CD14-positive monocyte (primary cell): Measurements from ENCODE around the gene IMMP2L. TPM values are rescaled to one million over a fixed set of nuclear protein-coding genes. Genes with fewer than 3 reads are reported as not detected.

Source experiments
- DNase-seq, 3 donors: peaks; one replicate each; pipeline ENCODE4 v3.0.0-alpha.2; 2011 to 2022
- H2AFZ ChIP-seq: 2 replicates; pipeline ENCODE4 v1.6.0; 2012; ENCODE audit warnings: mild to moderate bottlenecking, low read depth, low read length, inconsistent platforms; ENCODE audit not compliant: insufficient read depth, poor library complexity, severe bottlenecking
- H3K27ac ChIP-seq, 2 donors: 1 replicate in 1 of 2; 2 replicates in 1 of 2; pipeline ENCODE4 v1.5.1; 2012 to 2013; ENCODE audit warnings: low read length in 2 of 2, control low read depth in 1 of 2, inconsistent platforms in 1 of 2, low read depth in 1 of 2, mild to moderate bottlenecking in 1 of 2
- H3K27me3 ChIP-seq, 2 donors: one replicate each; pipeline versions ENCODE4 v1.6.0 to v1.6.1; 2011 to 2013; ENCODE audit warnings: low read length in 2 of 2; ENCODE audit not compliant: control insufficient read depth in 2 of 2, insufficient read depth in 2 of 2
- H3K36me3 ChIP-seq, 2 donors: replicated peaks in 1 of 2; 1 replicate in 1 of 2; 2 replicates in 1 of 2; pipeline versions ENCODE4 v1.5.1 to v1.6.1; 2012 to 2013; ENCODE audit warnings: low read length in 2 of 2, control low read depth in 1 of 2, inconsistent platforms in 1 of 2, mild to moderate bottlenecking in 1 of 2; ENCODE audit not compliant: insufficient read depth in 2 of 2, control insufficient read depth in 1 of 2
- H3K4me1 ChIP-seq, 2 donors: 1 replicate in 1 of 2; 2 replicates in 1 of 2; pipeline versions ENCODE4 v1.5.1 to v1.6.1; 2012 to 2013; ENCODE audit warnings: low read length in 2 of 2, control low read depth in 1 of 2, inconsistent platforms in 1 of 2, mild to moderate bottlenecking in 1 of 2, moderate library complexity in 1 of 2; ENCODE audit not compliant: insufficient read depth in 2 of 2, control insufficient read depth in 1 of 2
- H3K4me2 ChIP-seq: replicated peaks from 2 replicates; pipeline ENCODE3; 2012; ENCODE audit warnings: low read length, moderate library complexity, mild to moderate bottlenecking; ENCODE audit not compliant: poor library complexity, severe bottlenecking; ENCODE audit errors: extremely low read depth
- H3K4me3 ChIP-seq, 3 experiments: fragments of 200-600 bp in 1 of 3; sonication (generic) in 1 of 3; replicated peaks in 1 of 3; 1 replicate in 2 of 3; 2 replicates in 1 of 3; pipeline ENCODE4 v1.5.1; 2011 to 2013; ENCODE audit warnings: low read length in 3 of 3, mild to moderate bottlenecking in 3 of 3, control low read depth in 2 of 3, low read depth in 2 of 3, inconsistent platforms in 1 of 3, moderate library complexity in 1 of 3
- H3K79me2 ChIP-seq: 2 replicates; pipeline ENCODE4 v1.6.0; 2012; ENCODE audit warnings: mild to moderate bottlenecking, control low read depth, inconsistent platforms, low read length, moderate library complexity; ENCODE audit not compliant: insufficient read depth
- H3K9ac ChIP-seq: 2 replicates; pipeline ENCODE4 v1.6.0; 2017; ENCODE audit warnings: low read length, mild to moderate bottlenecking; ENCODE audit not compliant: insufficient read depth, poor library complexity, severe bottlenecking
- H3K9me3 ChIP-seq, 2 donors: replicated peaks in 1 of 2; 1 replicate in 1 of 2; 2 replicates in 1 of 2; pipeline versions ENCODE4 v1.5.1 to v1.6.1; 2012 to 2013; ENCODE audit warnings: low read length in 2 of 2, control low read depth in 1 of 2; ENCODE audit not compliant: control insufficient read depth in 1 of 2, insufficient read depth in 1 of 2
- H4K20me1 ChIP-seq: 2 replicates; pipeline ENCODE4 v1.6.0; 2012; ENCODE audit warnings: mild to moderate bottlenecking, low read length, control low read depth, moderate library complexity; ENCODE audit not compliant: insufficient read depth
- H3K27ac Mint-ChIP-seq, 7 donors: one replicate each; pipeline ENCODE4 v1.8.0; 2020; ENCODE audit warnings: mild to moderate bottlenecking in 7 of 7, mixed read lengths in 7 of 7, moderate library complexity in 6 of 7, inconsistent platforms in 2 of 7
- H3K27me3 Mint-ChIP-seq, 3 donors: one replicate each; pipeline ENCODE4 v1.8.0; 2021 to 2022; ENCODE audit warnings: low read depth in 3 of 3, mild to moderate bottlenecking in 3 of 3, mixed read lengths in 3 of 3, moderate library complexity in 3 of 3, inconsistent platforms in 1 of 3
- H3K36me3 Mint-ChIP-seq, 2 donors: one replicate each; pipeline ENCODE4 v1.8.0; 2020; ENCODE audit warnings: mixed read lengths in 2 of 2, inconsistent platforms in 1 of 2, mild to moderate bottlenecking in 1 of 2
- H3K4me1 Mint-ChIP-seq: one replicate; pipeline ENCODE4 v1.8.0; 2020; ENCODE audit warnings: mild to moderate bottlenecking, mixed read lengths
- H3K4me3 Mint-ChIP-seq, 2 donors: one replicate each; pipeline ENCODE4 v1.8.0; 2020; ENCODE audit warnings: mild to moderate bottlenecking in 2 of 2, mixed read lengths in 2 of 2, moderate library complexity in 1 of 2
- H3K9me3 Mint-ChIP-seq, 7 donors: one replicate each; pipeline ENCODE4 v1.8.0; 2020 to 2022; ENCODE audit warnings: mixed read lengths in 7 of 7, mild to moderate bottlenecking in 6 of 7, moderate library complexity in 6 of 7, inconsistent platforms in 2 of 7
- intact Hi-C, 2 donors: fragments of 100-400 bp; cut with micrococcal nuclease; formaldehyde crosslinking; loops; one replicate each; pipeline versions ENCODE4 v1.15.0 to v1.15.1; 2023
- polyA plus RNA-seq, 3 donors: library from polyadenylated mRNA; depleted of rRNA in 1 of 3; unstranded in 2 of 3; stranded (reverse) in 1 of 3; fragments of 300-500 nt in 2 of 3; fragments of >200 nt in 1 of 3; fragmentation: Illumina TruSeq in 2 of 3; gene quantifications; 1 replicate in 2 of 3; 2 replicates in 1 of 3; pipeline ENCODE4 v1.2.3, GENCODE V29; 2012 to 2021
- TF ChIP-seq, protein P1 (sequence below): fragments of 200-600 bp; IDR thresholded peaks from one replicate; pipeline ENCODE4 v1.8.0; 2022; ENCODE audit warnings: antibody characterized with exemption, mild to moderate bottlenecking

The IMMP2L gene
- polyA plus RNA-seq, 3 donors = 1.9 to 6.4 (median 6.2) TPM

DNA sequence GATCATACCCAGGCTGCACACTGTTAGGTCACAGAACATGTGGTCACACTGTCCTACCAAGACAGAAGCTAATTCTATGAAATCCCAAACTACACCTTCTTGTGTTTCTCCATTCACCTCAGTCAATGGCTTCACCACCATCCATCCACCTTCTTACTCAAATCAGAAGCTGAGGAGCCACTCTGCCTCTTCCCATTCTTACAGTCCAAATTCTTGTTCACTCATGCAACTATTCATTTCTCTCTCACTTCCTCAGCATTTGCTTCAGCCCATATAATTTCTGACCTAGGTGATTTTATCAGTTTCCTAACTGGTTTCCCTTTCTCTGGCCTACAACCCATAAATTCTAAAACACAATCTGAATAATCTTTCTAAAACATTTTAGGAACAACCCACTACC is 242.2 kb downstream of the IMMP2L start:
- Histone ChIP-seq H2AFZ (no peak overlapping the region), H3K36me3 (no peaks in the 10 kb centered on the region), H3K27me3 (no peaks in the 10 kb centered on the region), H3K9me3 (no peaks in the 10 kb centered on the region), H3K4me2 (no peak overlapping the region), H3K79me2 (no peaks in the 10 kb centered on the region), H4K20me1 (no peaks in the 10 kb centered on the region), H3K27ac (no peak overlapping the region), H3K9ac (no peak overlapping the region), H3K4me3 (no peak overlapping the region), H3K4me1 (peaks cover 0 to 6% of the 10 kb centered on the region in 2 donors)
- Mint-ChIP-seq H3K27ac (no peak overlapping the region), H3K4me1 (peaks cover 9% of the 10 kb centered on the region), H3K4me3 (no peak overlapping the region), H3K36me3 (no peaks in the 10 kb centered on the region), H3K27me3 (no peaks in the 10 kb centered on the region), H3K9me3 (peaks cover 0 to 5% (median 3%) of the 10 kb centered on the region in 7 donors)
- no peak for DNase-seq
- intact Hi-C loops = no loop called here
- TF ChIP-seq, protein P1, sequence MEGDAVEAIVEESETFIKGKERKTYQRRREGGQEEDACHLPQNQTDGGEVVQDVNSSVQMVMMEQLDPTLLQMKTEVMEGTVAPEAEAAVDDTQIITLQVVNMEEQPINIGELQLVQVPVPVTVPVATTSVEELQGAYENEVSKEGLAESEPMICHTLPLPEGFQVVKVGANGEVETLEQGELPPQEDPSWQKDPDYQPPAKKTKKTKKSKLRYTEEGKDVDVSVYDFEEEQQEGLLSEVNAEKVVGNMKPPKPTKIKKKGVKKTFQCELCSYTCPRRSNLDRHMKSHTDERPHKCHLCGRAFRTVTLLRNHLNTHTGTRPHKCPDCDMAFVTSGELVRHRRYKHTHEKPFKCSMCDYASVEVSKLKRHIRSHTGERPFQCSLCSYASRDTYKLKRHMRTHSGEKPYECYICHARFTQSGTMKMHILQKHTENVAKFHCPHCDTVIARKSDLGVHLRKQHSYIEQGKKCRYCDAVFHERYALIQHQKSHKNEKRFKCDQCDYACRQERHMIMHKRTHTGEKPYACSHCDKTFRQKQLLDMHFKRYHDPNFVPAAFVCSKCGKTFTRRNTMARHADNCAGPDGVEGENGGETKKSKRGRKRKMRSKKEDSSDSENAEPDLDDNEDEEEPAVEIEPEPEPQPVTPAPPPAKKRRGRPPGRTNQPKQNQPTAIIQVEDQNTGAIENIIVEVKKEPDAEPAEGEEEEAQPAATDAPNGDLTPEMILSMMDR = no peak

DNA sequence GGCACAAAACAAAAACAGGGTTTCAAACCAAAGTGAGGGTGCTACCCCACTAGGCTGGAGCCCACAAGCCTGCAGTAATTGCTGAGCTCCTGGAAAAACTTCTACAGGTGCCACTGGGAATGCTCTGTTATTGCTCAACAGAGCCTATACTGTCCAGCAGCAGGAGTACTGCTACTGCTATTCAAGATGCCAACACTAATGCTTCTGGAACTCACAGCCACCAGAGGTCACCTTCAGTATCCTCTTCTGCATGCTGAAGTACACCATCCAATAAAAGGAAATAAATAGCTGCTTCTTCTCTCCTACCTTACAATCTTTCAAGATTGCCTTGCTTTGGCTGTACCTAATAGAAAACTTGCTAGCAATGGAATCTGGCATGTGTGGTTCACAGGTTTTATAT is 249.3 kb downstream of the IMMP2L start:
- H3K27ac ChIP-seq = no peak overlapping the region
- TF ChIP-seq, protein P1 = no peak
- H3K9me3 Mint-ChIP-seq = peaks cover 0 to 4% (median 3%) of the 10 kb centered on the region in 7 donors
- H3K27me3 ChIP-seq = no peaks in the 10 kb centered on the region
- no peak for DNase-seq
- H2AFZ ChIP-seq = no peak overlapping the region
- intact Hi-C loops = no loop called here
- no peaks in the 10 kb centered on the region for H3K4me1 ChIP-seq
- no peaks in the 10 kb centered on the region for H3K36me3 ChIP-seq
- no peak overlapping the region for H3K4me3 ChIP-seq
- H3K9me3 ChIP-seq = no peaks in the 10 kb centered on the region
- no peaks in the 10 kb centered on the region for H3K36me3 Mint-ChIP-seq
- no peak overlapping the region for H3K9ac ChIP-seq
- no peaks in the 10 kb centered on the region for H3K27me3 Mint-ChIP-seq
- no peak overlapping the region for H3K4me2 ChIP-seq
- no peak overlapping the region for H3K4me3 Mint-ChIP-seq
- no peak overlapping the region for H3K27ac Mint-ChIP-seq
- H3K79me2 ChIP-seq = no peaks in the 10 kb centered on the region
- no peaks in the 10 kb centered on the region for H4K20me1 ChIP-seq
- peaks cover under 1% of the 10 kb centered on the region for H3K4me1 Mint-ChIP-seq
